Measurements from ENCODE around the gene GH1. TPM values are rescaled to one million over a fixed set of nuclear protein-coding genes. Genes with fewer than 3 reads are reported as not detected.
"Not testable (repeated sequence)": the region's sequence is repeated elsewhere in the genome, so short reads cannot be mapped to it uniquely, and the experiment has no call there.

GH1 gene
- total and polyA plus RNA-seq, 9 of the 15 experiments (the other 6 are each of a cell fraction or from before 2014, with no cell fraction given), result not detected

DNA sequence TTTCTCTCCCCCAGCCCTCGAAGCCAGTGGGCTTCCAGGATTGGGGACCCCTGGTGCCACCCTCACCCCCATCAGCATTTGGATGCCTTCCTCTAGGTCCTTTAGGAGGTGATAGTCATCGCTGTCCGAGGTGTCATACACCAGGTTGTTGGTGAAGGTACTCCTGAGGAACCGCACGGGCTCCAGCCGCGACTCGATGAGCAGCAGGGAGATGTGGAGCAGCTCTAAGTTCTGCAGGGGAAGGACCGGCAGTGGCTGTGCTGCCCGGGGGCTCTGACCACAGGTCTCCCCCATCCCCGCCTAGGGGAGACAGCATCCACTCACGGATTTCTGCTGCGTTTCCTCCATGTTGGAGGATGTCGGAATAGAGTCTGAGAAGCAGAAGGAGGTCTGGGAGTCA lies 8.5 kb downstream of the GH1 start:
- intact Hi-C loops (cut with micrococcal nuclease), result loop anchor here (10.0 kb wide), 1 partner anchor 375 kb away; no protein-coding TSS in a partner anchor
- BruUV-seq (replicated peaks), result no TSS peak
- no peak overlapping the region for H3K4me3 ChIP-seq
- H3K27ac ChIP-seq (ENCODE audit: extremely low read depth, low read depth, low read length), result no peak overlapping the region
- H3K36me3 ChIP-seq (ENCODE audit: control insufficient read depth, insufficient read depth, low read length), result no peaks in the 10 kb centered on the region
- TF ChIP-seq MTF1 (CRISPR knock-in tag; IDR thresholded peaks at IDR 0.05; ENCODE audit: borderline replicate concordance) (no peak), PHF8 (IDR thresholded peaks at IDR 0.05; ENCODE audit: borderline replicate concordance, low read length) (no peak)
- no peaks in the 10 kb centered on the region for H3K4me1 ChIP-seq (replicated peaks in 1 of 2; ENCODE audit: control insufficient read depth in 2 of 2, insufficient read depth in 2 of 2, low read length in 2 of 2)
- in situ Hi-C loops (cut with MboI), result loop anchor here (5.0 to 10.0 kb wide), 3 partner anchors 115 to 375 kb away; partner anchors contain the start of genes ERN1 and ICAM2
- H3K9me1 ChIP-seq (ENCODE audit: control insufficient read depth, insufficient read depth, low read length), result no peaks in the 10 kb centered on the region
- CTCF ChIA-PET (ENCODE audit: low intra/inter-chr PET ratio), result no interaction called here
- H3K79me2 ChIP-seq (ENCODE audit: control insufficient read depth, insufficient read depth, low read length), result no peaks in the 10 kb centered on the region
- POLR2A ChIA-PET, result no interaction called here
- H4K20me1 ChIP-seq (replicated peaks; ENCODE audit: control insufficient read depth, insufficient read depth, low read length), result 0 out of 2 replicates have a peak, but pooled peaks cover 3% of the 10 kb centered on the region
- H3K27me3 ChIP-seq (ENCODE audit: control insufficient read depth in 2 of 2, insufficient read depth in 2 of 2, low read length in 2 of 2), result peaks cover 9 to 30% of the 10 kb centered on the region in 2 experiments; a peak in 4 of 5 replicates
- H3K4me2 ChIP-seq (ENCODE audit: insufficient read depth, low read length), result no peak overlapping the region
- WGBS (ENCODE audit: insufficient coverage, low coverage, missing lambda C conversion rate), result 3% methylated on average over 14 of the region's 14 CpGs
- H3K9me3 ChIP-seq (replicated peaks; ENCODE audit: control insufficient read depth, insufficient read depth, low read depth, low read length), result no peaks in the 10 kb centered on the region
- H3K9ac ChIP-seq (ENCODE audit: insufficient read depth in 1 of 2, low read depth in 2 of 2, low read length in 2 of 2), result no peak overlapping the region
- ATAC-seq (no peak), FAIRE-seq (no peak), DNase-seq (ENCODE audit: extremely low read depth in 1 of 4, low spot score in 3 of 4) (no peak)
- no peak overlapping the region for H2AFZ ChIP-seq (ENCODE audit: low read depth, low read length)

DNA sequence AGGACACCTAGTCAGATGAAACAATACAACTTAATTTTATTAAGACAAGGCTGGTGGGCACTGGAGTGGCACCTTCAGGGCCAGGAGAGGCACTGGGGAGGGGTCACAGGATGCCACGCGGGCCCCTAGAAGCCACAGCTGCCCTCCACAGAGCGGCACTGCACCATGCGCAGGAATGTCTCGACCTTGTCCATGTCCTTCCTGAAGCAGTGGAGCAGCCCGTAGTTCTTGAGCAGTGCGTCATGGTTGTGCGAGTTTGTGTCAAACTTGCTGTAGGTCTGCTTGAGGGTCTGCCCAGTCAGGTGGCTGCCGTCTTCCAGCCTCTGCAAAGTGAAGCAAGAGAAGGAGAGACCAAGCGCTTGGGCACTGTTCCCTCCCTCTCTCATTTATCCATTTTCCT lies 9.1 kb downstream of the GH1 start:
- H3K9me3 ChIP-seq (replicated peaks; ENCODE audit: control insufficient read depth, insufficient read depth, low read depth, low read length); H3K4me3 ChIP-seq; FAIRE-seq; CTCF ChIA-PET (ENCODE audit: low intra/inter-chr PET ratio); H3K9ac ChIP-seq (ENCODE audit: insufficient read depth in 1 of 2, low read depth in 2 of 2, low read length in 2 of 2); H3K79me2 ChIP-seq (ENCODE audit: control insufficient read depth, insufficient read depth, low read length); POLR2A ChIA-PET; DNase-seq (ENCODE audit: extremely low read depth in 1 of 4, low spot score in 3 of 4); H3K36me3 ChIP-seq (ENCODE audit: control insufficient read depth, insufficient read depth, low read length); in situ Hi-C loops (cut with MboI); H2AFZ ChIP-seq (ENCODE audit: low read depth, low read length); ATAC-seq; BruUV-seq (replicated peaks); H3K9me1 ChIP-seq (ENCODE audit: control insufficient read depth, insufficient read depth, low read length); H3K4me2 ChIP-seq (ENCODE audit: insufficient read depth, low read length); H3K4me1 ChIP-seq (replicated peaks in 1 of 2; ENCODE audit: control insufficient read depth in 2 of 2, insufficient read depth in 2 of 2, low read length in 2 of 2); H3K27ac ChIP-seq (ENCODE audit: extremely low read depth, low read depth, low read length); H4K20me1 ChIP-seq (replicated peaks; ENCODE audit: control insufficient read depth, insufficient read depth, low read length): not testable (repeated sequence)
- intact Hi-C loops (cut with micrococcal nuclease), result loop anchor here (10.0 kb wide), 1 partner anchor 505 kb away; no protein-coding TSS in a partner anchor
- WGBS (ENCODE audit: insufficient coverage, low coverage, missing lambda C conversion rate), result 0% methylated on average over 10 of the region's 10 CpGs
- peaks cover 9 to 30% of the 10 kb centered on the region in 2 experiments; a peak in 4 of 5 replicates for H3K27me3 ChIP-seq (ENCODE audit: control insufficient read depth in 2 of 2, insufficient read depth in 2 of 2, low read length in 2 of 2)

Data from K562 (cell line).